VCaP (cell line): ENCODE results near the gene RHBDL1.

Source experiments
- H3K27ac ChIP-seq: fragments of 450-650 bp; 2 replicates; pipeline ENCODE4 v1.5.1; 2017
- TF ChIP-seq, protein P1 (sequence below): fragments of 450-650 bp; conservative IDR thresholded peaks from 2 replicates; pipeline ENCODE4 v1.5.1; 2017; ENCODE audit warnings: mild to moderate bottlenecking, moderate library complexity

Gene RHBDL1

DNA sequence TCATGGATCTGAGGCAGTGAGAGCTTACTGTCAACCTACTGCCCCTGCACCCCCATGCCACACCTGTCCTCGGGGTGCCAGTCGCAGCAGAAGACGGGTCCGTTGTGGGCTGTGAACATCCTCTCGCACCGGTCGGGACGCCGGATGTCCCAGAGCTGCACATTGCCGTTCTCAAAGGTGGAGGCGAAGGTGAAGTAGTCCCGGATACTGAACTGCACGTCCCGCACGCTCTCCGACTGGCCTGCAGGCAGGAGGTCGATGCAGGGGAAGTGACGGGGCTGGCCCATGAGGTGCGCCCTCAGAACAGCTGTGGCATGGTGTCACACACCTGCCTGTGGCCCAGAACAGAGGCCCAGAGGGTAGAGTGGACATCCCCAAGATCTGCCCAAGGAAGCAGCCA, 12.0 kb downstream of the RHBDL1 start:
- H3K27ac ChIP-seq = no peak overlapping the region
- TF ChIP-seq, protein P1, sequence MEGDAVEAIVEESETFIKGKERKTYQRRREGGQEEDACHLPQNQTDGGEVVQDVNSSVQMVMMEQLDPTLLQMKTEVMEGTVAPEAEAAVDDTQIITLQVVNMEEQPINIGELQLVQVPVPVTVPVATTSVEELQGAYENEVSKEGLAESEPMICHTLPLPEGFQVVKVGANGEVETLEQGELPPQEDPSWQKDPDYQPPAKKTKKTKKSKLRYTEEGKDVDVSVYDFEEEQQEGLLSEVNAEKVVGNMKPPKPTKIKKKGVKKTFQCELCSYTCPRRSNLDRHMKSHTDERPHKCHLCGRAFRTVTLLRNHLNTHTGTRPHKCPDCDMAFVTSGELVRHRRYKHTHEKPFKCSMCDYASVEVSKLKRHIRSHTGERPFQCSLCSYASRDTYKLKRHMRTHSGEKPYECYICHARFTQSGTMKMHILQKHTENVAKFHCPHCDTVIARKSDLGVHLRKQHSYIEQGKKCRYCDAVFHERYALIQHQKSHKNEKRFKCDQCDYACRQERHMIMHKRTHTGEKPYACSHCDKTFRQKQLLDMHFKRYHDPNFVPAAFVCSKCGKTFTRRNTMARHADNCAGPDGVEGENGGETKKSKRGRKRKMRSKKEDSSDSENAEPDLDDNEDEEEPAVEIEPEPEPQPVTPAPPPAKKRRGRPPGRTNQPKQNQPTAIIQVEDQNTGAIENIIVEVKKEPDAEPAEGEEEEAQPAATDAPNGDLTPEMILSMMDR = no peak

DNA sequence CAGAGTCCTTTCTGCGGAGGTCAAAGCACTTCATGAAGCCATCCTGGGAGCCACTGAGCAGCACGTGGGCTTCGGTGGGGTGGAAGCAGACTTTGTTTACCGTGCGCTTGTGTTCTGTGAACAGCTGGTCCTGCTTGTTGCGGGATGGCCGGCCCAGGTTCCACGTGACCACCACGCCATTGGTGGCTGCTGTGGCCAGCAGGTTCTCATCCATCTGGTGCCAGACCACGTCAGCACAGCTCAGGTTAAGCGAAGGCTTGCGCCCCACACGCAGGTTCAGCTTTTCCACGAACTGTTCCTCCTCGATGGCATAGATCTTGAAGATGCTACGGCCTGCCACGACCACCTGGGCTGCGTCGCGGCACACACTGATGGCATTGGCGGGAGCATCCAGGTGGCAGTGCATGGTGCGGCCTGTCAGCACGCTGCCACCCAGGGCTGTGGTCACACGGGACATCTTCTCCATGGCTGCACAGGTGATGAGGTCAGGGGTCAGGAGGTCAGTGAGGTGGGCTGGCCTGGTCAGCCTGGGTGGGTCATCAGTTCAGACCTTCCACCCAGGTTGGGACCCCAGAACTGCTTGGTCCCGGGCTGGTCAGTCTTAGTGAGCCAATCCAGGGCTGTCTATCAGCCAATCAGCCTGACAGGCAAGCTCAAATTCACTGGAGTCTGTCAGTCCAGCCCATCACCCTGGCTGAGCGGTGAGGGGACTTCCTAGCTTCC, 13.9 kb downstream of the RHBDL1 start:
- TF ChIP-seq, protein P1 = no peak
- H3K27ac ChIP-seq = peak overlapping the region; percentile 74

DNA sequence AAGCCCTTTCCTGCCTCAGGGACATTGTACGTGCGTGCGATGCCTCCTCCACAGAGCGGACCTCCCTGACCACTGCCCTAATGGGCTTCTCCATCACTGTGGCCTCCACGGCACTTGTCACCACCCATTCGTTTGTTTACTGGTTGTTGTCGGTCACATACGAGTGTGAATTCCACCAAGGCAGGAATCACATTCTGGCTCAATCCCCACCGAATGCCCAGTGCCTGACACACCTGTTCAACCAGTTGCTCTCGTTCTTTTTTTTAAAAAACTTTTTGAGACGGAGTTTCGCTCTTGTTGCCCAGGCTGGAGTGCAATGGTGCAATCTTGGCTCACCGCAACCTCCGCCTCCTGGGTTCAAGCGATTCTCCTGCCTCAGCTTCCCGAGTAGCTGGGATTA, 15.8 kb downstream of the RHBDL1 start:
- H3K27ac ChIP-seq = peak overlapping the region; percentile 74; the same call in 1 of the 2 replicates

DNA sequence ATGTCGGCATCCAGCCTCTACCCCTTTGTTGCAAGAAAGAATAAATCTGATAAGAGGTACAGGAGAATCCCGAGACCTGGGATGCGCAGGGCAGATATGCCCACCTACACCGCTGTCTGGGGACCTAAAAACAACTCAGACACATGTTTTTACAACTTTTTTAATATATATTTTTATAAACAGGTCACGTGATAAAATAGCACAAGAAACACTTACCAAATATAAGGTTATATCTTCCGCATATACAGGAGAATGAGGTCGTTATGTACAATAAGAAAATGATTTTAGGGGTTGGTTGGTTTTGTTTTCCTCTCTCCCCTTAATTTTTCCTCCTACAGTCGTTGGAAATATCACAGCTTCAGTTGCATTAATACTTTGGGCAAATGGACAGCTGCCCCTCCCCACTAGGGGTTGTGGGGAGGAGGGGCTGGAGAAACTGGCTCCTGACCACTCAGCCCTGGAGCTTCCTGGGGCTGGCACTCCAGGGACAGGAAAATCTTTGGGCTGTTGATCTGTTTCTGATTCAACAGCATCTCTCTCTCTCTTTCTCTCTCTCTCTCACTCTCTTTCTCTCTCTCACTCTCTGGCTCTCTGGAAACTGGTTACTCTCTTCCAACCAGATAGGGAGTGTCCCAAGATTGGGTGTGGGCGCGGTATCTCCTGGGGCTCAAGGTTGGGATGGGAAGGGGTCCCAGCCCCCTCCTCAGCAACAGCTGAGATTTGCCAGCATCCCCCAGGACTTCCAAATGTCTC, 17.1 kb downstream of the RHBDL1 start:
- no peak overlapping the region for H3K27ac ChIP-seq

DNA sequence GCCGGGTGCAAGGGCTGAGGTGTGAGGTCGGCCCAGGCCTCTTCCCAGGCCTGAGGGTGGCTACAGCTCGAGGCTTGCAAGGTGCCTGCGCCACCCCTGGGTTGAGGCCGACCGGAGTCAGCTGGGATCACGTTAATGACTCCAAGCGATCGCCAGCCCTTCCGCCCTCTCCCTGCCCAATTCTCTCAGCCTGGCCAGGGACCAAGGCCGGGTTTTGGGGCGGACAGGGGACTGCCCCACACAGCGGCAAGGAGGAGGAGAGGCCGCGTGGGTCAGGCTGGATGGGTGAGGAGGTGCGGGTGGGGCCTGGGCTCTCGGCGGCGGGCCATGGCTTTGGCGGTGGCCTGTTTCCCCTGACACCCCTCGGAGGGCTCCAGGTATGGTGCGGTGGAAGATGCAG, 17.9 kb downstream of the RHBDL1 start:
- TF ChIP-seq, protein P1 = no peak
- H3K27ac ChIP-seq = no peak overlapping the region

More for the DNA sequence above, 17.1 kb downstream of the RHBDL1 start:
- TF ChIP-seq, protein P1 = no peak

DNA sequence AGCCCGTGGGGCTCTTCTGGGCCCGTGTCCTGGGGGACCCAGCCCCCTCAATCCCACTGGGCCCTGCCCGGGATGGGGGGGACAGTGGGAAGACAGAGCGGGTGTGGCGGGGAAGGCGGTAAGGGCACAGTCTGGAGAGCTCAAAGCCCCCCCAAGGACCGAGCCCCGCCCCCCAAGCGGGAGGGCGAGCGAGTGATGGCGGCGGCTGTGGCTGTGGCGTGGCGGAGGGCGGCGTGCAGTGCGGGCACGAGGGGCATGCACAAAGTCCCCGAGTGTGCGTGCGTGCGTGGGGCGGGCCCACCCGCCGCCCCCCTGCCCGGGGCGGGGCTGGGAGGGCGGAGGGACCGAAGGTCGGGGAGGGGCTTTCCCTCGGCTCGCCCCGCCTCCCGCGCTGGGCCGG, 18.3 kb downstream of the RHBDL1 start:
- TF ChIP-seq, protein P1 = no peak
- H3K27ac ChIP-seq = no peak overlapping the region

DNA sequence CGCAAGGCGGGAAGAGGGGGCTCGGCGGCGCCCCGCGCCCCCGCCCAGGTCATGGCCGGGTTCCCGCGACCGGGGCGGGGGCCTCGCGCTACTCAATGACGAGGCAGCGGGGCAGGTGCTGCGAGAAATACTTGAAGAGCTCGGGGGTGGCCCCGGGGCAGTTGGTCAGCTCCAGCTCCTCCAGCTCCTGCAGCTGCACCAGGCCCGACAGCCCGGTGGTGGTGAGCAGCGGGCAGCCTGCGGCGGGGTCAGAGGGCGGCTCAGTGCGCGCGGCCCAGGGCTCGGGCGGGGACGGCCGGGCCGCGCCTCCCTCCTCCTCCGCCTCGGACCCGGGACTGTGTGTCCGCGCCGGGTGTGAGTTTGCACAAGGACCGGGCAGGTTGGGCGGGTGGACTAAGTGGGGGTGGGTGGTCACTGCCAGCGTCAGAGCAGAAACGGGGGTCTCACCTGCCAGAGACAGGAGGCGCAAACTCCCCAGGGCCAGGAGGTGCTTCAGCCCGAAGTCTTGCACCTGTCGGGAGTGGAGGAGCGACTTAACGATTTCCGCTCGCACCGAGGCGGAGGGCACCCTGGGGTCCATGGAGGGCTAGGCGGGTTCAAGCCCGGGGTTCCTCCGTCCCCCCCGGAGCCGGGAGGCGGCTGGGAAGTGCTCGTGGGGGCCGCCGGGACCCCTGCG, 18.9 kb downstream of the RHBDL1 start:
- TF ChIP-seq, protein P1 = no peak

More for the DNA sequence above, 18.9 kb downstream of the RHBDL1 start:
- no peak overlapping the region for H3K27ac ChIP-seq
